Endothelial cell (in vitro differentiated cells): ENCODE data around the gene ALG14. TPM values are rescaled to one million over a fixed set of nuclear protein-coding genes. Genes with fewer than 3 reads are reported as not detected.

Experiments used
- DNase-seq: peaks from one replicate; pipeline ENCODE4 v3.0.0; 2021; ENCODE audit warnings: low spot score
- H3K27ac Mint-ChIP-seq: one replicate; pipeline ENCODE4 v1.8.0; 2021; ENCODE audit warnings: mixed read lengths, inconsistent platforms; ENCODE audit not compliant: unreplicated experiment
- H3K27me3 Mint-ChIP-seq: one replicate; pipeline ENCODE4 v1.8.0; 2021; ENCODE audit warnings: mild to moderate bottlenecking, moderate library complexity, mixed read lengths, inconsistent platforms; ENCODE audit not compliant: unreplicated experiment
- H3K36me3 Mint-ChIP-seq: one replicate; pipeline ENCODE4 v1.8.0; 2021; ENCODE audit warnings: mild to moderate bottlenecking, low read depth, mixed read lengths, inconsistent platforms; ENCODE audit not compliant: unreplicated experiment
- H3K4me1 Mint-ChIP-seq: one replicate; pipeline ENCODE4 v1.8.0; 2021; ENCODE audit warnings: mild to moderate bottlenecking, mixed read lengths, inconsistent platforms; ENCODE audit not compliant: unreplicated experiment
- H3K4me3 Mint-ChIP-seq: one replicate; pipeline ENCODE4 v1.8.0; 2021; ENCODE audit warnings: mild to moderate bottlenecking, mixed read lengths, inconsistent platforms; ENCODE audit not compliant: unreplicated experiment
- H3K9me3 Mint-ChIP-seq: one replicate; pipeline ENCODE4 v1.8.0; 2021; ENCODE audit warnings: mixed read lengths, inconsistent platforms; ENCODE audit not compliant: unreplicated experiment
- CTCF ChIP-seq: fragments of 200-600 bp; sonication (generic); IDR thresholded peaks from one replicate; pipeline ENCODE4 v1.5.0; 2021; ENCODE audit warnings: antibody characterized with exemption; ENCODE audit not compliant: unreplicated experiment
- total RNA-seq: library from RNA; stranded (reverse); fragmentation: NEBNext Ultra II Directional; extraction: Animal tissue kit (Norgen Biotek cat#: 25700); gene quantifications from one replicate; pipeline ENCODE4 v1.2.1, GENCODE V29; 2021; ENCODE audit not compliant: unreplicated experiment

Gene ALG14
- total RNA-seq, 1 donor from 2014 or later: 2.2 TPM

DNA sequence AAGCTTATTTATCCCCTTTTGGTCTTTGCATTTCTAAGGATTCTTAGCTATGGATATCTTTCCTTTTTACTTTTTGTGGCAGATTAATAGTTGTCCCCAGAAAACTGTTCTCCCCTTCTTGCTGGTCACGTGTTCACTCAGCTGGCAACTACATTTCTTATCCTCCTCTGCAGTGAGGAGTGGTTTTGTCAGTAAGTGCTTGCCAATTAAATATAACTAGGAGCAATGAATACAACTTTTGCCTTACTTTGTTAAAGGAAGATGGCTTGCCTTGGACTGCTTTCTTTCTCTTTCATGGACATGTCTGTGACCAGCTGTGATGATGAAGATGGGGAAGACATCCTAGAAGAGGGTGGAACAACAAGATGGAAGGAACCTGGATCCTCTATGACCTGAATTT lies 15.6 kb upstream of the ALG14 start:
- Mint-ChIP-seq H3K4me1 (peaks cover 8% of the 10 kb centered on the region), H3K9me3 (no peaks in the 10 kb centered on the region), H3K27me3 (peaks cover 2% of the 10 kb centered on the region), H3K4me3 (no peak overlapping the region), H3K36me3 (no peaks in the 10 kb centered on the region), H3K27ac (no peak overlapping the region)
- DNase-seq: no peak
- TF ChIP-seq CTCF: no peak

DNA sequence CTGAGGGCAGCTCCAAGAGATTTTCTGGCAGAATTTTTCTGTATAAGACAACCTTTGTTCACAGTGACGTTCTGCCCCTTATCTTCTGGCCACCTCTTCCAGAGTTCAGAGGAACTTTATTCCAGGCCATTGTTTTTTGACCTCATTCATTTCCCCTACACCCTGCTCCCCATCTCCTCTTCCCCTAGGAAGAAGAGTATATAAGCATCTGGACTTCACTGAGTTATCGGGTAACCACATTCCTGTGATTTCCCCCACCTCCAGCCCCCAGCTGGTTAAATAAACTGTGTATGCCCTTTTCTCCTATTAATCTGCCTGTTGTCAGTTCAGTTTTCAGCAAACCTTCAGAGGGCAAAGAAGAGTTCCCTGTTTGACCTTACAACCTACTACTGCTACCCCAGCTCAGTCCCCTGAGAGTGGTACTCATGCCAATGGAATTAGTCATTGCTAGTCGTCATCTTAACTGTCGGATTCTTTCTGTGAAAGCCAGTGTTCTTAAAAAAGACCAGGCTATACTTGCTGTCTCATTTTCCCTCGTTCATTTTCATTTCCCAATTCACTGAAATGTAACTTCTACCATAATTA lies 14.3 kb upstream of the ALG14 start:
- DNase-seq: peak; percentile 5

GRCh38 chr1:95085376-95085775 lies 12.6 kb upstream of the ALG14 start:
- TF ChIP-seq CTCF: no peak
- H3K9me3 Mint-ChIP-seq: no peaks in the 10 kb centered on the region
- H3K4me1 Mint-ChIP-seq: peaks cover 8% of the 10 kb centered on the region
- DNase-seq: no peak
- no peaks in the 10 kb centered on the region for H3K27me3 Mint-ChIP-seq
- H3K4me3 Mint-ChIP-seq: no peak overlapping the region
- H3K27ac Mint-ChIP-seq: no peak overlapping the region
- H3K36me3 Mint-ChIP-seq: no peaks in the 10 kb centered on the region

More for the DNA sequence above, 14.3 kb upstream of the ALG14 start:
- Mint-ChIP-seq H3K4me3 (no peak overlapping the region), H3K27me3 (peaks cover 2% of the 10 kb centered on the region), H3K36me3 (no peaks in the 10 kb centered on the region), H3K4me1 (peaks cover 8% of the 10 kb centered on the region), H3K27ac (no peak overlapping the region), H3K9me3 (no peaks in the 10 kb centered on the region)
- TF ChIP-seq CTCF: no peak

- peak; percentile 62 for TF ChIP-seq CTCF
- Mint-ChIP-seq H3K27ac (no peak overlapping the region), H3K4me3 (no peak overlapping the region), H3K36me3 (no peaks in the 10 kb centered on the region), H3K9me3 (no peaks in the 10 kb centered on the region), H3K4me1 (peaks cover 8% of the 10 kb centered on the region), H3K27me3 (no peaks in the 10 kb centered on the region)
- peak; percentile 27 for DNase-seq
These were observed 11.8 kb upstream of the ALG14 start for GRCh38 chr1:95084317-95085176.

- TF ChIP-seq CTCF: no peak
- no peak for DNase-seq
- Mint-ChIP-seq H3K27me3 (no peaks in the 10 kb centered on the region), H3K4me3 (no peak overlapping the region), H3K36me3 (no peaks in the 10 kb centered on the region), H3K27ac (no peak overlapping the region), H3K4me1 (peaks cover 3% of the 10 kb centered on the region), H3K9me3 (no peaks in the 10 kb centered on the region)
These were observed 8.1 kb upstream of the ALG14 start for GRCh38 chr1:95080879-95081278.
